H1 (cell line): ENCODE data around the gene NPHP4. TPM values are rescaled to one million over a fixed set of nuclear protein-coding genes. Genes with fewer than 3 reads are reported as not detected.

Experiments
- ASH2L ChIP-seq: fragments of 200-600, 300-600 bp; sonication (generic); IDR thresholded peaks from one replicate; pipeline ENCODE4 v1.7.1; 2017; ENCODE audit warnings: low read length
- BACH1 ChIP-seq: IDR thresholded peaks from 2 replicates; pipeline ENCODE4 v1.6.1; 2012; ENCODE audit warnings: low read length, improper control_type of control experiment
- CBX8 ChIP-seq: fragments of 300-800, 300-1000 bp; sonication (generic); IDR thresholded peaks from 2 replicates; pipeline ENCODE4 v1.7.1; 2016; ENCODE audit warnings: low read depth, low read length, borderline replicate concordance
- polyA plus RNA-seq, 7 experiments: library from polyadenylated mRNA; depleted of rRNA in 3 of 7; stranded (reverse) in 5 of 7; unstranded in 2 of 7; fragments of >200 nt in 5 of 7; fragments of 200-250 nt in 2 of 7; gene quantifications; 1 replicate in 5 of 7; 2 replicates in 1 of 7; 4 replicates in 1 of 7; pipeline versions ENCODE4 v1.2.1 to v1.2.3, GENCODE V29; 2011 to 2013; ENCODE audit warnings: missing spikeins in 2 of 7, mixed read lengths in 2 of 7
- total RNA-seq: library from RNA; stranded (reverse); fragmentation: NEBNext Ultra II Directional; extraction: Animal tissue kit (Norgen Biotek cat#: 25700); gene quantifications from 2 replicates; pipeline ENCODE4 v1.2.1, GENCODE V29; 2021

The NPHP4 gene
- total and polyA plus RNA-seq, 2 of the 8 experiments (the other 6 are each of a cell fraction or from before 2014, with no cell fraction given): 5.8 to 14.0 TPM

DNA sequence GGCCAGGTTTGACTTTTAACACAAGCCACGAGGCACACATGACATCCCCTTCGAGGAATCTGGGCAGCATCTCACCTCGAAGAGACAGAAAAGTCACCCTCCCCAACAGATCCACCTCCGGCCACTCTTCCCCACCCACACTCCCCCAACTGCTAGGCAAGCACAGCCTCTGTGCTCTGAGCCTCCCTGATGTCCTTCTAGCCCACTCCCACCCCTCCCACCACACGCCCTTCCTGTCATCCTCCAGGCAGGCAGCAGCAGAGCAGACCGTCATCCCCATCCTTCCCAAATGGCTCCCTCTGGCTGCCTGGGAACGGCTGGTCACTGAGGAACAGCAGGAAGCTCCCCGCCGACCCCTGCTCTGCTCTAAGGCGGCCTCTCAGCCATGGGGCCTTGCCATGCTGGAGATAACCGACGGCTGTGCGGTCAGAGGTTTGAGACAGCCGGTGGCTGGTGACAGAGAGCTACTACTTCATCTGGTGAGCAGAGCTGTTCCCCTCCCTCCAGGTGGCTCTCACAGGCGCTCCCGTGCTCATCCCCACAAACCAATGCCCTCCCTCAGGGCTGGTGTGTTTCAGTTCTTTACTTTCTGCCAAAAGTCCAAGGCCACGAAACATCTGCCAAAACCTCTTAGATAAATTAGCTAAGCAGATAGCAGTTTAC, 25.6 kb downstream of the NPHP4 start (continued):
- TF ChIP-seq ASH2L (no peak), BACH1 (no peak), CBX8 (no peak)
